Liver (tissue), 9 donors: ENCODE results near the gene KIF23. TPM values are rescaled to one million over a fixed set of nuclear protein-coding genes. Genes with fewer than 3 reads are reported as not detected.

Source experiments
- DNase-seq: peaks from one replicate; pipeline ENCODE4 v3.0.0-alpha.2; 2017; ENCODE audit warnings: low spot score
- H3K27ac ChIP-seq, 2 donors: one replicate each; pipeline ENCODE4 v1.7.0; 2013; ENCODE audit warnings: inconsistent platforms in 2 of 2, low read length in 2 of 2, control low read depth in 1 of 2, low read depth in 1 of 2, mild to moderate bottlenecking in 1 of 2
- H3K27me3 ChIP-seq, 4 donors: one replicate each; pipeline versions ENCODE4 v1.6.1 to v1.7.0; 2013; ENCODE audit warnings: low read length in 3 of 4, inconsistent platforms in 1 of 4, mild to moderate bottlenecking in 1 of 4, moderate library complexity in 1 of 4; ENCODE audit not compliant: control insufficient read depth in 4 of 4, insufficient read depth in 4 of 4
- H3K36me3 ChIP-seq, 4 donors: one replicate each; pipeline versions ENCODE4 v1.6.1 to v1.7.0; 2013; ENCODE audit warnings: low read length in 3 of 4, mild to moderate bottlenecking in 3 of 4, low read depth in 1 of 4, moderate library complexity in 1 of 4; ENCODE audit not compliant: control insufficient read depth in 4 of 4, insufficient read depth in 3 of 4
- H3K4me1 ChIP-seq, 4 donors: one replicate each; pipeline versions ENCODE4 v1.6.1 to v1.7.0; 2013; ENCODE audit warnings: low read length in 3 of 4, mild to moderate bottlenecking in 3 of 4, moderate library complexity in 1 of 4; ENCODE audit not compliant: control insufficient read depth in 4 of 4, insufficient read depth in 4 of 4
- H3K4me3 ChIP-seq, 3 donors: one replicate each; pipeline versions ENCODE4 v1.6.1 to v1.7.0; 2013; ENCODE audit warnings: low read length in 3 of 3, control low read depth in 1 of 3, low read depth in 1 of 3, mild to moderate bottlenecking in 1 of 3
- H3K9ac ChIP-seq, 2 donors: one replicate each; pipeline ENCODE4 v1.7.0; 2013; ENCODE audit warnings: low read length in 2 of 2, mild to moderate bottlenecking in 2 of 2, moderate library complexity in 2 of 2, control low read depth in 1 of 2, low read depth in 1 of 2
- H3K9me3 ChIP-seq, 4 donors: one replicate each; pipeline versions ENCODE4 v1.6.1 to v1.7.0; 2013; ENCODE audit warnings: low read length in 3 of 4; ENCODE audit not compliant: control insufficient read depth in 4 of 4
- ATF3 ChIP-seq: IDR thresholded peaks from 2 replicates; pipeline ENCODE4 v1.6.1; 2016; ENCODE audit warnings: antibody characterized with exemption
- EGR1 ChIP-seq, 2 donors: IDR thresholded peaks; 2 replicates each; pipeline ENCODE4 v1.6.1; 2016 to 2018; ENCODE audit warnings: antibody characterized with exemption in 2 of 2, low read depth in 2 of 2
- FOXA1 ChIP-seq: IDR thresholded peaks from 2 replicates; pipeline ENCODE4 v1.6.1; 2016; ENCODE audit warnings: antibody characterized with exemption
- FOXA2 ChIP-seq: IDR thresholded peaks from 2 replicates; pipeline ENCODE4 v1.6.1; 2016; ENCODE audit warnings: antibody characterized with exemption
- GABPA ChIP-seq, 2 donors: IDR thresholded peaks in 1 of 2; conservative IDR thresholded peaks in 1 of 2; 2 replicates each; pipeline ENCODE4 v1.6.1; 2016; ENCODE audit warnings: antibody characterized with exemption in 2 of 2, mild to moderate bottlenecking in 1 of 2, moderate library complexity in 1 of 2
- HNF4A ChIP-seq, 2 donors: conservative IDR thresholded peaks; 2 replicates each; pipeline ENCODE4 v1.6.1; 2016; ENCODE audit warnings: antibody characterized with exemption in 2 of 2, mild to moderate bottlenecking in 2 of 2
- HNF4G ChIP-seq: IDR thresholded peaks from 2 replicates; pipeline ENCODE4 v1.6.1; 2016; ENCODE audit warnings: antibody characterized with exemption
- JUND ChIP-seq, 2 donors: IDR thresholded peaks; 2 replicates each; pipeline ENCODE4 v1.6.1; 2016; ENCODE audit warnings: antibody characterized with exemption in 2 of 2
- MAX ChIP-seq: IDR thresholded peaks from 2 replicates; pipeline ENCODE4 v1.6.1; 2016; ENCODE audit warnings: antibody characterized with exemption
- NR2F2 ChIP-seq: IDR thresholded peaks from 2 replicates; pipeline ENCODE4 v1.6.1; 2016; ENCODE audit warnings: antibody characterized with exemption
- RAD21 ChIP-seq, 2 donors: IDR thresholded peaks; 2 replicates each; pipeline ENCODE4 v1.6.1; 2016; ENCODE audit warnings: antibody characterized with exemption in 2 of 2, mild to moderate bottlenecking in 2 of 2
- REST ChIP-seq: IDR thresholded peaks from 2 replicates; pipeline ENCODE4 v1.6.1; 2016; ENCODE audit warnings: antibody characterized with exemption, mild to moderate bottlenecking
- RXRA ChIP-seq, 2 donors: IDR thresholded peaks; 2 replicates each; pipeline ENCODE4 v1.6.1; 2017 to 2018; ENCODE audit warnings: antibody characterized with exemption in 2 of 2, mild to moderate bottlenecking in 1 of 2
- SP1 ChIP-seq: IDR thresholded peaks from 2 replicates; pipeline ENCODE4 v1.6.1; 2018; ENCODE audit warnings: antibody characterized with exemption, mild to moderate bottlenecking
- TAF1 ChIP-seq: conservative IDR thresholded peaks from 2 replicates; pipeline ENCODE4 v1.6.1; 2016; ENCODE audit warnings: antibody characterized with exemption, mild to moderate bottlenecking
- YY1 ChIP-seq: IDR thresholded peaks from 2 replicates; pipeline ENCODE4 v1.6.1; 2016; ENCODE audit warnings: antibody characterized with exemption, mild to moderate bottlenecking
- ZBTB33 ChIP-seq: IDR thresholded peaks from 2 replicates; pipeline ENCODE4 v1.6.1; 2016; ENCODE audit warnings: antibody characterized with exemption
- WGBS: extraction: QIAGEN DNeasy Blood & Tissue Kit; methylation state at CpG from one replicate; pipeline ENCODE4 v1.1.7; 2013; 5-methylcytosine and 5-hydroxymethylcytosine counted together
- polyA plus RNA-seq, 2 donors: library from polyadenylated mRNA; stranded (reverse) in 1 of 2; unstranded in 1 of 2; fragments of 200-250 nt in 1 of 2; fragments of >200 nt in 1 of 2; fragmentation: Nextera tagmentation in 1 of 2; extraction: Ambion mirVana in 1 of 2; gene quantifications; one replicate each; pipeline versions ENCODE4 v1.2.1 to v1.2.3, GENCODE V29; 2013 to 2015
- total RNA-seq, 2 donors: library from RNA; depleted of rRNA; stranded (reverse); fragments of >200 nt; gene quantifications; one replicate each; pipeline ENCODE4 v1.2.3, GENCODE V29; 2014
- donor health status: healthy.
- donor health status: healthy.
- donor health status: healthy.
- donor health status: healthy.
- donor health status: healthy.

The KIF23 gene
- total and polyA plus RNA-seq, 4 donors: 0.25 to 32.8 (median 1.1) TPM

GRCh38 chr15:69434679-69435078, 20.5 kb downstream of the KIF23 start (continued):
- TF ChIP-seq REST: no peak
- TF ChIP-seq GABPA (IDR thresholded peaks at IDR 0.05 in 1 of 2, conservative IDR thresholded peaks at IDR 0.05 in 1 of 2): no peak

GRCh38 chr15:69435985-69436384, 21.8 kb downstream of the KIF23 start:
- H3K27me3 ChIP-seq: no peaks in the 10 kb centered on the region
- no peaks in the 10 kb centered on the region for H3K9me3 ChIP-seq
- no peaks in the 10 kb centered on the region for H3K4me1 ChIP-seq
- no peaks in the 10 kb centered on the region for H3K36me3 ChIP-seq
- H3K27ac ChIP-seq: no peak overlapping the region
- no peak overlapping the region for H3K4me3 ChIP-seq
- no peak for DNase-seq
- no peak overlapping the region for H3K9ac ChIP-seq
- TF ChIP-seq ATF3 (no peak), FOXA1 (no peak)
- WGBS: 97% methylated on average over 4 of the region's 4 CpGs

GRCh38 chr15:69436951-69437350, 22.8 kb downstream of the KIF23 start:
- H3K9ac ChIP-seq: no peak overlapping the region
- no peaks in the 10 kb centered on the region for H3K4me1 ChIP-seq
- H3K4me3 ChIP-seq: no peak overlapping the region
- WGBS: 93% methylated on average over 4 of the region's 4 CpGs
- H3K9me3 ChIP-seq: no peaks in the 10 kb centered on the region
- no peak overlapping the region for H3K27ac ChIP-seq
- H3K27me3 ChIP-seq: no peaks in the 10 kb centered on the region
- TF ChIP-seq YY1 (no peak), REST (no peak), TAF1 (no peak), JUND (IDR thresholded peaks at IDR 0.05) (no peak), ATF3 (no peak), SP1 (no peak), FOXA2 (no peak), RXRA (IDR thresholded peaks at IDR 0.05) (no peak), RAD21 (IDR thresholded peaks at IDR 0.05) (no peak), FOXA1 (no peak), HNF4G (no peak), MAX (no peak), ZBTB33 (no peak), HNF4A (conservative IDR thresholded peaks at IDR 0.05) (no peak), NR2F2 (no peak), GABPA (IDR thresholded peaks at IDR 0.05 in 1 of 2, conservative IDR thresholded peaks at IDR 0.05 in 1 of 2) (no peak), EGR1 (IDR thresholded peaks at IDR 0.05; ENCODE audit: low read depth in 2 of 2) (no peak)
- H3K36me3 ChIP-seq: no peaks in the 10 kb centered on the region
- no peak for DNase-seq
